Heart left ventricle (tissue), 13 donors: ENCODE data around the gene TBCB.

Source experiments
- POLR2A ChIP-seq, 2 donors: fragments of 450-650 bp; IDR thresholded peaks; one replicate each; pipeline ENCODE4 v1.6.1; 2017; ENCODE audit warnings: antibody characterized with exemption in 2 of 2, mild to moderate bottlenecking in 2 of 2, moderate library complexity in 2 of 2
- TF ChIP-seq, protein P1 (sequence below), 12 donors: fragments of 200-600 bp; sonication (generic) in 4 of 12; IDR thresholded peaks; one replicate each; pipeline versions ENCODE4 v1.5.0 to v1.8.0; 2018 to 2022; ENCODE audit warnings: antibody characterized with exemption in 12 of 12, mild to moderate bottlenecking in 5 of 12
- donor health status: ischemic (EF 13 %, LVEDD 7.1; RV severe dilation, severe dysfunction).
- donor health status: DM: no; HTN: yes; CAD: no.
- donor health status: DM: no; HTN: no; CAD: no.
- donor health status: ischemic (EF 25% LVEDD 6.9; RV normal size, moderate dysfunction).
- donor health status: ischemic (EF 25% LVEDD 5.7; RV mildly dilated, moderate dysfunction).
- donor health status: ischemic (EF 35%, LVEDD 5.7; RV mildly dilated, moderate dysfunction).
- donor health status: nonischemic (EF 11% LVEDD 7.7; RV severe dilation, severe dysfunction).
- donor health status: DM: yes; HTN: yes; CAD: no.
- donor health status: PGD.
- donor health status: ischemic (EF 29% LVEDD 5.4; RV normal size, mild dysfunction).
- donor health status: nonischemic (EF 23%, LVEDD 6.1; RV moderate dilation, normal function).

DNA sequence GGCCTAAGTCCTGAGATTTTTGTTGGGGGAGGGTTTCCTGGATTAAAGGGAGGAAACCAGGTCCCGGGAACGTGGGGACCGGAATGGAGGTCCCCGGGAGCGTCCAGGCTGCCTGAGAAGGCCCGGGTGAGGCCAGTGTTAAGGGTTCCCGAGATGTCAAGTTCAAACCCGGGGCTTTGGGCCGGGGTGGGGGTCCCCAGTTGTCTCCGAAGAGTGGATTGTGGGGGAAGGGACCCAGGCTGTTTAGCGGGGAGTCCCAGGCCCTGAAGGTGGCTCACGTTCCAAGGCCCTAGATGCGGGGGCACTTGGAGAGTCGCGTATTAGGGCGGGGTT, 36.7 kb downstream of the TBCB start:
- TF ChIP-seq, protein P1, sequence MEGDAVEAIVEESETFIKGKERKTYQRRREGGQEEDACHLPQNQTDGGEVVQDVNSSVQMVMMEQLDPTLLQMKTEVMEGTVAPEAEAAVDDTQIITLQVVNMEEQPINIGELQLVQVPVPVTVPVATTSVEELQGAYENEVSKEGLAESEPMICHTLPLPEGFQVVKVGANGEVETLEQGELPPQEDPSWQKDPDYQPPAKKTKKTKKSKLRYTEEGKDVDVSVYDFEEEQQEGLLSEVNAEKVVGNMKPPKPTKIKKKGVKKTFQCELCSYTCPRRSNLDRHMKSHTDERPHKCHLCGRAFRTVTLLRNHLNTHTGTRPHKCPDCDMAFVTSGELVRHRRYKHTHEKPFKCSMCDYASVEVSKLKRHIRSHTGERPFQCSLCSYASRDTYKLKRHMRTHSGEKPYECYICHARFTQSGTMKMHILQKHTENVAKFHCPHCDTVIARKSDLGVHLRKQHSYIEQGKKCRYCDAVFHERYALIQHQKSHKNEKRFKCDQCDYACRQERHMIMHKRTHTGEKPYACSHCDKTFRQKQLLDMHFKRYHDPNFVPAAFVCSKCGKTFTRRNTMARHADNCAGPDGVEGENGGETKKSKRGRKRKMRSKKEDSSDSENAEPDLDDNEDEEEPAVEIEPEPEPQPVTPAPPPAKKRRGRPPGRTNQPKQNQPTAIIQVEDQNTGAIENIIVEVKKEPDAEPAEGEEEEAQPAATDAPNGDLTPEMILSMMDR (IDR thresholded peaks at IDR 0.05): no peak
- TF ChIP-seq POLR2A (IDR thresholded peaks at IDR 0.05): no peak
